Endothelial cell of umbilical vein (primary cell): Measurements from ENCODE around the gene CES4A.

Experiments used
- EZH2 ChIP-seq: IDR thresholded peaks from 2 replicates; pipeline ENCODE4 v1.6.1; 2012; ENCODE audit warnings: borderline replicate concordance, low read depth, mild to moderate bottlenecking, moderate library complexity, low read length, inconsistent platforms; ENCODE audit not compliant: severe bottlenecking
- FOS ChIP-seq: IDR thresholded peaks from 2 replicates; pipeline ENCODE4 v1.6.1; 2011; ENCODE audit warnings: mild to moderate bottlenecking, low read length, moderate library complexity, borderline replicate concordance; ENCODE audit not compliant: insufficient read depth
- JUN ChIP-seq: IDR thresholded peaks from 2 replicates; pipeline ENCODE4 v1.6.1; 2011; ENCODE audit warnings: borderline replicate concordance, low read depth; ENCODE audit not compliant: insufficient read length, insufficient read depth
- MYC ChIP-seq: IDR thresholded peaks from one replicate; pipeline ENCODE4 v1.6.1; 2011; ENCODE audit warnings: mild to moderate bottlenecking, low read depth, low read length
- POLR2A ChIP-seq: IDR thresholded peaks from 2 replicates; pipeline ENCODE4 v1.6.1; 2012; ENCODE audit warnings: low read depth, mild to moderate bottlenecking, control low read depth, low read length
- POLR2AphosphoS5 ChIP-seq: IDR thresholded peaks from 2 replicates; pipeline ENCODE4 v1.6.1; 2012; ENCODE audit warnings: low read depth, mild to moderate bottlenecking, control low read depth, low read length, moderate library complexity; ENCODE audit not compliant: insufficient read depth
- TF ChIP-seq, protein P1 (sequence below), 2 donors: IDR thresholded peaks; 1 replicate in 1 of 2; 2 replicates in 1 of 2; pipeline ENCODE4 v1.5.1; 2011; ENCODE audit warnings: low read length in 2 of 2, mild to moderate bottlenecking in 2 of 2, moderate library complexity in 2 of 2, control low read depth in 1 of 2, inconsistent platforms in 1 of 2, low read depth in 1 of 2; ENCODE audit not compliant: insufficient read depth in 1 of 2; ENCODE audit errors: extremely low read depth in 1 of 2

DNA sequence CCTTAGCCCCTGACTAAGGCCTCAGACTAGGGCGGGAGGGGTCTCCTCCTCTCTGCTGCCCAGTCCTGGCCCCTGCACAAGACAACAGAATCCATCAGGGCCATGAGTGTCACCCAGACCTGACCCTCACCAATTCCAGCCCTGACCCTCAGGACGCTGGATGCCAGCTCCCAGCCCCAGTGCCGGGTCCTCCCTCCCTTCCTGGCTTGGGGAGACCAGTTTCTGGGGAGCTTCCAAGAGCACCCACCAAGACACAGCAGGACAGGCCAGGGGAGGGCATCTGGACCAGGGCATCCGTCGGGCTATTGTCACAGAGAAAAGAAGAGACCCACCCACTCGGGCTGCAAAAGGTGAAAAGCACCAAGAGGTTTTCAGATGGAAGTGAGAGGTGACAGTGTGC lies 14.7 kb upstream of the CES4A start:
- TF ChIP-seq, protein P1, sequence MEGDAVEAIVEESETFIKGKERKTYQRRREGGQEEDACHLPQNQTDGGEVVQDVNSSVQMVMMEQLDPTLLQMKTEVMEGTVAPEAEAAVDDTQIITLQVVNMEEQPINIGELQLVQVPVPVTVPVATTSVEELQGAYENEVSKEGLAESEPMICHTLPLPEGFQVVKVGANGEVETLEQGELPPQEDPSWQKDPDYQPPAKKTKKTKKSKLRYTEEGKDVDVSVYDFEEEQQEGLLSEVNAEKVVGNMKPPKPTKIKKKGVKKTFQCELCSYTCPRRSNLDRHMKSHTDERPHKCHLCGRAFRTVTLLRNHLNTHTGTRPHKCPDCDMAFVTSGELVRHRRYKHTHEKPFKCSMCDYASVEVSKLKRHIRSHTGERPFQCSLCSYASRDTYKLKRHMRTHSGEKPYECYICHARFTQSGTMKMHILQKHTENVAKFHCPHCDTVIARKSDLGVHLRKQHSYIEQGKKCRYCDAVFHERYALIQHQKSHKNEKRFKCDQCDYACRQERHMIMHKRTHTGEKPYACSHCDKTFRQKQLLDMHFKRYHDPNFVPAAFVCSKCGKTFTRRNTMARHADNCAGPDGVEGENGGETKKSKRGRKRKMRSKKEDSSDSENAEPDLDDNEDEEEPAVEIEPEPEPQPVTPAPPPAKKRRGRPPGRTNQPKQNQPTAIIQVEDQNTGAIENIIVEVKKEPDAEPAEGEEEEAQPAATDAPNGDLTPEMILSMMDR (IDR thresholded peaks at IDR 0.05; ENCODE audit: extremely low read depth in 1 of 2, insufficient read depth in 1 of 2, low read depth in 1 of 2, low read length in 2 of 2), result no peak
- TF ChIP-seq JUN, result no peak
- no peak for TF ChIP-seq POLR2A
- no peak for TF ChIP-seq FOS
- TF ChIP-seq EZH2, result no peak
- TF ChIP-seq POLR2AphosphoS5, result no peak
- no peak for TF ChIP-seq MYC
